Muscle layer of duodenum (tissue), 2 donors: Measurements from ENCODE around the gene NLRP9.
A peak's percentile ranks its signal among the peaks of the same experiment; 100 is the strongest.

Source experiments
- H3K27ac ChIP-seq: one replicate; pipeline ENCODE4 v1.7.0; 2013; ENCODE audit warnings: mild to moderate bottlenecking, low read length
- H3K27me3 ChIP-seq: one replicate; pipeline ENCODE4 v1.7.0; 2013; ENCODE audit warnings: low read depth, mild to moderate bottlenecking, control low read depth, low read length
- H3K36me3 ChIP-seq, 2 donors: one replicate each; pipeline ENCODE4 v1.7.0; 2013; ENCODE audit warnings: low read length in 2 of 2, control low read depth in 1 of 2, mild to moderate bottlenecking in 1 of 2; ENCODE audit not compliant: insufficient read depth in 2 of 2, control insufficient read depth in 1 of 2
- H3K4me1 ChIP-seq, 2 donors: one replicate each; pipeline ENCODE4 v1.7.0; 2013; ENCODE audit warnings: low read length in 2 of 2, mild to moderate bottlenecking in 2 of 2, control low read depth in 1 of 2, moderate library complexity in 1 of 2; ENCODE audit not compliant: insufficient read depth in 2 of 2, control insufficient read depth in 1 of 2
- H3K4me3 ChIP-seq, 2 donors: one replicate each; pipeline ENCODE4 v1.7.0; 2013; ENCODE audit warnings: low read length in 2 of 2, low read depth in 1 of 2, mild to moderate bottlenecking in 1 of 2
- H3K9me3 ChIP-seq, 2 donors: one replicate each; pipeline ENCODE4 v1.7.0; 2013; ENCODE audit warnings: low read length in 2 of 2, control low read depth in 1 of 2, mild to moderate bottlenecking in 1 of 2; ENCODE audit not compliant: control insufficient read depth in 1 of 2
- donor health status: healthy.

The NLRP9 gene

GRCh38 chr19:55668603-55669348 is 69.4 kb downstream of the NLRP9 start:
- Histone ChIP-seq H3K4me1 (no peaks in the 10 kb centered on the region), H3K9me3 (no peaks in the 10 kb centered on the region), H3K4me3 (no peak overlapping the region), H3K36me3 (peaks cover 49 to 69% of the 10 kb centered on the region in 2 donors), H3K27ac (no peak overlapping the region), H3K27me3 (no peaks in the 10 kb centered on the region)

GRCh38 chr19:55667958-55668357 is 70.2 kb downstream of the NLRP9 start:
- H3K27me3 ChIP-seq = no peaks in the 10 kb centered on the region
- H3K4me1 ChIP-seq = no peaks in the 10 kb centered on the region
- H3K36me3 ChIP-seq = peaks cover 57 to 77% of the 10 kb centered on the region in 2 donors
- H3K27ac ChIP-seq = no peak overlapping the region
- no peak overlapping the region for H3K4me3 ChIP-seq
- no peaks in the 10 kb centered on the region for H3K9me3 ChIP-seq

GRCh38 chr19:55667511-55667910 is 70.7 kb downstream of the NLRP9 start:
- Histone ChIP-seq H3K36me3 (peaks cover 61 to 81% of the 10 kb centered on the region in 2 donors), H3K9me3 (no peaks in the 10 kb centered on the region), H3K4me1 (no peaks in the 10 kb centered on the region), H3K4me3 (no peak overlapping the region), H3K27me3 (no peaks in the 10 kb centered on the region), H3K27ac (no peak overlapping the region)

- Histone ChIP-seq H3K9me3 (no peaks in the 10 kb centered on the region), H3K36me3 (peaks cover 66 to 87% of the 10 kb centered on the region in 2 donors), H3K4me3 (no peak overlapping the region), H3K27me3 (no peaks in the 10 kb centered on the region), H3K27ac (no peak overlapping the region), H3K4me1 (no peaks in the 10 kb centered on the region)
Measured at GRCh38 chr19:55667006-55667381, 71.2 kb downstream of the NLRP9 start.

- Histone ChIP-seq H3K4me3 (no peak overlapping the region), H3K36me3 (peaks cover 71 to 92% of the 10 kb centered on the region in 2 donors), H3K27ac (no peak overlapping the region), H3K9me3 (no peaks in the 10 kb centered on the region), H3K4me1 (no peaks in the 10 kb centered on the region), H3K27me3 (no peaks in the 10 kb centered on the region)
Measured at GRCh38 chr19:55666343-55667005, 71.7 kb downstream of the NLRP9 start.

GRCh38 chr19:55663846-55664536 is 74.2 kb downstream of the NLRP9 start:
- Histone ChIP-seq H3K9me3 (no peaks in the 10 kb centered on the region), H3K4me1 (peaks cover 0 to 10% of the 10 kb centered on the region in 2 donors), H3K27me3 (no peaks in the 10 kb centered on the region), H3K4me3 (no peak overlapping the region), H3K27ac (no peak overlapping the region), H3K36me3 (peaks cover 63 to 95% of the 10 kb centered on the region in 2 donors)

- Histone ChIP-seq H3K36me3 (peaks cover 51 to 77% of the 10 kb centered on the region in 2 donors), H3K27me3 (no peaks in the 10 kb centered on the region), H3K27ac (no peak overlapping the region), H3K4me1 (peaks cover 13 to 32% of the 10 kb centered on the region in 2 donors), H3K4me3 (no peak overlapping the region), H3K9me3 (no peaks in the 10 kb centered on the region)
Measured at GRCh38 chr19:55661826-55662225, 76.4 kb downstream of the NLRP9 start.

GRCh38 chr19:55660991-55661390 is 77.2 kb downstream of the NLRP9 start:
- H3K4me1 ChIP-seq = peaks cover 22 to 40% of the 10 kb centered on the region in 2 donors
- H3K9me3 ChIP-seq = no peaks in the 10 kb centered on the region

GRCh38 chr19:55660404-55660803 is 77.8 kb downstream of the NLRP9 start:
- H3K9me3 ChIP-seq = no peaks in the 10 kb centered on the region
- H3K27me3 ChIP-seq = no peaks in the 10 kb centered on the region
- H3K36me3 ChIP-seq = peaks cover 39 to 65% of the 10 kb centered on the region in 2 donors
- H3K4me1 ChIP-seq = peaks cover 24 to 43% of the 10 kb centered on the region in 2 donors
- no peak overlapping the region for H3K27ac ChIP-seq
- H3K4me3 ChIP-seq = no peak overlapping the region

More at GRCh38 chr19:55660991-55661390, 77.2 kb downstream of the NLRP9 start:
- Histone ChIP-seq H3K36me3 (peaks cover 42 to 69% of the 10 kb centered on the region in 2 donors), H3K27ac (no peak overlapping the region), H3K27me3 (no peaks in the 10 kb centered on the region), H3K4me3 (no peak overlapping the region)

- Histone ChIP-seq H3K9me3 (no peaks in the 10 kb centered on the region), H3K27me3 (no peaks in the 10 kb centered on the region), H3K27ac (no peak overlapping the region), H3K36me3 (peaks cover 39 to 66% of the 10 kb centered on the region in 2 donors), H3K4me1 (peaks cover 24 to 43% of the 10 kb centered on the region in 2 donors), H3K4me3 (no peak overlapping the region)
Measured at GRCh38 chr19:55659822-55660221, 78.4 kb downstream of the NLRP9 start.

- H3K36me3 ChIP-seq = peaks cover 34 to 64% of the 10 kb centered on the region in 2 donors
- no peaks in the 10 kb centered on the region for H3K27me3 ChIP-seq
- H3K27ac ChIP-seq = no peak overlapping the region
- H3K4me1 ChIP-seq = peaks cover 24 to 43% of the 10 kb centered on the region in 2 donors
- peak overlapping the region in 1 of 2 donors; percentile 24 for H3K4me3 ChIP-seq
- H3K9me3 ChIP-seq = no peaks in the 10 kb centered on the region
Measured at GRCh38 chr19:55658846-55659459, 79.2 kb downstream of the NLRP9 start.
